ENCODE results near the gene EXOSC10.

DNA sequence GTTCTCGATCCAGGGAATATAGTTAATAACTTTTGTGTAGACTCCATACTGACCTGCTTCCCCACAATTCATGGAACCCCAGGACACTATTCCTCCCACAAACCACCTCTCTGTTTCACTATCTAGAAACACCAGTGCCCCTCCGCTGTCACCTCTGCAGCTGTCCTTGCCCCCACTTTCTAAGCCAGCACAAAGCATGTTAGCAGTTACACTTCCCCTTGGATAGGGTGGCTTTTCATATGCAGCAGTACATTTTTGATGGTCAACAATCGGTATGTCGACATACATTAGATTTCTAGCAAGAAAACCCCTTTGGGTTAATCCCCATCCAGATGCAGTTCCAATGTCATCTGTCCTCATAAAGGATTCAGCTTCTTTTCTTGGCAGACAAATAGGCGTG lies 72.8 kb downstream of the EXOSC10 start:
- TF ChIP-seq CTCF (optimal IDR thresholded peaks at IDR 0.05 in 1 of 3, IDR thresholded peaks at IDR 0.05 in 1 of 3, conservative IDR thresholded peaks at IDR 0.05 in 1 of 3; ENCODE audit: extremely low read depth in 1 of 3, insufficient read depth in 2 of 3, low read length in 3 of 3), result no peak
- TF ChIP-seq EZH2 (IDR thresholded peaks at IDR 0.05; ENCODE audit: low read length), result no peak

Data from keratinocyte (primary cell).